Measurements from ENCODE around the gene BAIAP3.
"Not testable (repeated sequence)": the region's sequence is repeated elsewhere in the genome, so short reads cannot be mapped to it uniquely, and the experiment has no call there.

BAIAP3 gene

DNA sequence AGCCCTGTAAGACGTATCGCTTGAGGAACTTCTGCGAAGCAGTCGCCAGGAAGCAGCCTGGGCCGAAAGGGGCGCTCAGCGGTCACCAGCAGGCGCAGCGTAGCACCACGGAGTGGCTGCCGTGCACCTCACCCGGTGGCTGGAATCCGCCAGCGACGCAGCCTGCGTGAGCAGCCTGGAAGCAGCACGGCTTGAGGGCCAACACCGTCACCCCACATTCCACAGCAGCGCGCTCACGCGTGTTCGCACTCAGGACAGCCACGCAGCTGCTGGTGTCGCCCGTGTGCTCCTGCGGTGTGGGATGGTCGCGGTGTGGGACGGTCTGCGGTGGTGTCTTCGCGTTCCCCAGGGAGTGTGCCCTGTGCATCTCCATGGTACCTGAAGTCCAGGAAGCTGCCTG lies 14.4 kb upstream of the BAIAP3 start:
- FAIRE-seq = no peak

DNA sequence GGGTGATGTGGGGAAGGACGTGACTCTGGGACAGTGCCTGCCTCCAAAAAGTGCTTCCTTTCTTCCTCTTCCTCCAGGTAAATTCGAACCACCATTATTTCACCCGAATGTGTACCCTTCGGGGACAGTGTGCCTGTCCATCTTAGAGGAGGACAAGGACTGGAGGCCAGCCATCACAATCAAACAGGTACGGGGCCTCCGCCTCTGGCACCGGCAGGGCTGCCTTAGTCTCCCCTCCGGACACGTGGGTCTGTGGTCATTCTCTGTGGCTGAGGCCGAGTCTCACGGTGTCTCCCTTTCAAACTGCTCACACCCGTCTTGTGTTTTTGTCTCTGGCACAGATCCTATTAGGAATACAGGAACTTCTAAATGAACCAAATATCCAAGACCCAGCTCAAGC lies 13.3 kb upstream of the BAIAP3 start:
- FAIRE-seq = no peak

DNA sequence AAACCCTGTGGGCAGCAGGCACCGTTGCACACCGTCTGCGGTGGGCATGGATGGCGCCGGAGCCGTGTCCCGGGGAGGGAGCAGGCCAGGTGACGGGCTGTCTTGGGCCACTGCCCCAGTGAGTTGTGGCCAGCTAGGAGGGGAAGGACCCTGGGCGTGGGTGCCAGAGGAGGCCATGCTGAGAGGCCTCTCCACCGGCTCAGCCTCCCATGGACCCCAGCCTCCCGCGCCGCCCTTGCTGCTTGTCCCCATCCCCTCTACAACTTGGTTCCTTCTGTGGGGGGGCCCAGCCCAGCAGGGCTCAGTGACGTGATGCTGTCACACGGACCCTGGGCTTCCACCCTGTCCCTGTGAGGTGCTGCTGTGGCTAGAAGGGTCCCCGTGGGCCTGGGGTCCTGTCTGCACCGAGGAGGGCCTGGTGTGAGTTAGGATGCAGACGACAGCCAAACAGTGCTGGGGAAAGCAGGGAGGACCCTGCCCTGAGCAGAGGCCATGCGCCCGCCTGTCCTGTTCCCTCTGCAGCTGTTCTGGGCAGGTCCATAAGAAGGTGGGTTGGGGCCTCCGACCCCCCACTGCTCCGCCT lies 12.7 kb upstream of the BAIAP3 start:
- no peak for FAIRE-seq

DNA sequence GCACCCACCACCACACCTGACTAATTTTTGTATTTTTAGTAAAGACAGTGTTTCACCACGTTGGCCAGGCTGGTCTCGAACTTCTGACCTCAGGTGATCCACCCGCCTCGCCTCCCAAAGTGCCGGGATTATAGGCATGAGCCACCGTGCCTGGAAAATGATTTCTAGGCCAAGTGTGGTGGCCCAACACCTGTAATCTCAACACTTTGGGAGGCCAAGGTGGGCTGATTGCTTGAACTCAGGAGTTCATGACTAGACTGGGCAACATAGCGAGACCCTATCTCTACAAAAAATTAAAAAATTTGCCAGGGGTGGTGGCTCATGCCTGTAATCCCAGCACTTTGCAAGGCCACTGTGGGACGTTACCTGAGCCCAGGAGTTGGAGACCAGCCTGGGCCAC lies 11.0 kb upstream of the BAIAP3 start:
- no peak for FAIRE-seq

DNA sequence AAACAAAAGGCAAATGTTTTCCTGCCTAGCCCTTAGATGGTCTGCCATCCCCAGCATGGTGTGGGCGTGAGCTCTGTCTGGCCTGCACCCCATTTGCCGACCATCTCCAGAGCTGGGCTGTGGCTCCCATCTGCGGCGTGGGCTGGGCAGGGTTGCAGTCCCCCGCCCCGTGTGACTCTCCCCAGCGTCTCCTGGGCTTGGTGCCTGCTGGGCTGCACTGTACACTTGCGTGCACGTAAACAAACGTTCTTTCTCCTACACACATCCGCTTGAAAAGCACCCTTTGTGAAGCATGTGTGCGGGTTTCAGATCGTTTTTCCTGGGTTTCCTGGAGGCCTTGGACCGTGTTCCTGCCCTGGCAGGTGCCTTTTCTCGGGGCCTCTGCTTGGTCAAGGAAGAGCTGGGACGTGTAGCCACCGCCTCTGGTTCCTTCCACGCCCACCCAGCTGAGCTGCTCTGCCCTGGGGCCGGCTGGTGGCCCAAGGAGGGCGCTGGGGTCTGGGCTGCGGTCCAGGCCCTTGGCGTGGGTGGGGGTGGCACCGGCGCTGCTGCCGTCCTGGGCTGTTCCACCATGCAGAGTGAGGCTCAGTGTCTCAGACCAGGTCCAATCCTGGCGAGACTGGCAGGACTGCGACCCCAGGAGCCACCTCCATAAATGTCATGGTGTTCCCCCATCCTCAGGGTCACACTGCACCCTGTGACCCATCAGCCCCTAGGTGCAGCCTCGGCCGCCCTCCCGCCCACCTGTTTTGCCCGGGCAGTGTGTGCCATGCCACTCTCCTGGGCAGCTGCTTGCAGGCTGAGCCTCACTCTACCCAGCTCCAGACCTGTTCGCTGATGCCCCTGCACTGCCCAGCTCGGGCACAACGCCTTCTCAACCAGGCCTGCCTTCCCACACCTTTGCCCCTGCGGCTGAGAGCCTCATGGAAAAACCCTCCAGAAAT lies 9.9 kb upstream of the BAIAP3 start:
- no peak for FAIRE-seq

DNA sequence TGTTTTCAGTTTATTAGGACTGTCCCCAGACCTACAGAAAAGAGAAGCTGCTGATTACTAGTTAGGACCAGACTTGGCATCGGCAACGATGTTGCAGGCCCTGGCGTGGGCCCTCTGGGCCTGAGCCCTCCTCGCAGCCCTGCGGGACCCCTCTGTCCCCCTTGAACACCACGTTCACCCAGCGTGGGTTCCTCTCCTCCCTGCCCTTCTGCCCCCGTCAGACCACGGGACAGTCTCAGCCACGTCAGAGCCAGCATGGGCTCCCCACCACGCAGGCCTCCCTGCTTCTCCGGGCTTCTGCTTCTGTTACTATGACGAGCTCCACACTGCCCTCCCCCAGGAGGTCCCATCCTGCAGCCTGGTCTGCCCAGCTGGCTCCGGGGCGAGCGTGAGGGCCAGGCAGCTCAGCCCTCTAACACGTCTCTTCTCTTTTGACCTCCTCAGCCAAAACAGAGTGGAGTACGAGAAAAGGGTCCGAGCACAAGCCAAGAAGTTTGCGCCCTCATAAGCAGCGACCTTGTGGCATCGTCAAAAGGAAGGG lies 9.1 kb upstream of the BAIAP3 start:
- FAIRE-seq = no peak

- no peak for FAIRE-seq
Observed at GRCh38 chr16:1325261-1325660, 8.2 kb upstream of the BAIAP3 start.

- FAIRE-seq = no peak
Observed at GRCh38 chr16:1325673-1326371, 7.6 kb upstream of the BAIAP3 start.

- FAIRE-seq = no peak
Observed at GRCh38 chr16:1326391-1326790, 7.1 kb upstream of the BAIAP3 start.

GRCh38 chr16:1326946-1327618 lies 6.4 kb upstream of the BAIAP3 start:
- FAIRE-seq = no peak

DNA sequence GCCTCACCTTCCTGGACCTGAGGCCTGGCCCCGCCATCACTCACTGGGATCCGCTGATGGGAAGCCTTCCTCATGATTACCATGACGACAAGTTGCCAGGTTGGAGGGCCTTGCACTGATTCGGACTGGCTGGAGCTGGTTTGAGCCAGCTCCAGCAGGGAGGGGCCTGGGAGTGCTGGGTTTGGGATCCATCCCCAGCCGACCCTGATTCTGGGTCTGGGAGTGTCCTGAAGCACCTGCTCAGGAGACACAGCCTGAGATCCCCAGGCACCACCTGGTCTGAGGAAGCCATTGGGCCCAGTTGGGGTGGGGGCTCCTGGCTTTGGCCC lies 5.9 kb upstream of the BAIAP3 start:
- FAIRE-seq = no peak

DNA sequence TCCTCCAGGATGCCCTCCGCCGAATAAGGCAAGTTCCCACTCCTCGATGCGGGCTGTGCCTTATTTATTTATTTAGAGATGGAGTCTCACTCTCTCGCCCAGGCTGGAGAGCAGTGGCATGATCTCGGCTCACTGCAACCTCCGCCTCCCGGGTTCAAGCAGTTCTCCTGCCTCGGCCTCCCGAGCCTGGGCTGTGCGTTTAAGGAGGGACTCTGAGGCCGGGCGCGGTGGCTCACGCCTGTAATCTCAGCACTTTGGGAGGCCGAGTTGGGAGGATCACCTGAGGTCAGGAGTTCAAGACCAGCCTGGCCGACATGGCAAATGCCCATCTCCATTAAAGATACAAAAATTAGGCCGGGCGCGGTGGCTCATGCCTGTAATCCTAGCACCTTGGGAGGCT lies 5.3 kb upstream of the BAIAP3 start:
- not testable (repeated sequence) for FAIRE-seq

DNA sequence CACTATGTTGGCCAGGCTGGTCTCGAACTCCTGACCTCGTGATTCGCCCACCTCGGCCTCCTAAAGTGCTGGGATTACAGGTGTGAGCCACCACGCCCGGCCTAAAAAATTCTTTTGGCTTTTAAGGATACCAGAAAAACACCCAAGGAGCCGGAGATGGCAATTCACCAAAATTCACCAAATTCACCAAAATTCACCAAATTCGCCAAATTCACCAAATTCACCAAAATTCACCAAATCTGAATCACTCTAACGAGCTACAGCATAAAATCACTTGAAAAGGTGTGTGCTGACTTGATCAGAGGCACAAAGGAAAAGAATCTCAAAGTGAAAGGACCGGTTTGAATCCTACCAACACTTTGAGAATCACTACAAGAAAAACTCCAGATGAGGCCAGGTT lies 4.5 kb upstream of the BAIAP3 start:
- FAIRE-seq = not testable (repeated sequence)

- no peak for FAIRE-seq
Observed at GRCh38 chr16:1330260-1330914, 3.1 kb upstream of the BAIAP3 start.

GRCh38 chr16:1330931-1331711 lies 2.3 kb upstream of the BAIAP3 start:
- no peak for FAIRE-seq

GRCh38 chr16:1331712-1332617 lies 1.5 kb upstream of the BAIAP3 start:
- no peak for FAIRE-seq

- FAIRE-seq = no peak
Observed at GRCh38 chr16:1332618-1333148, 762 bp upstream of the BAIAP3 start.

DNA sequence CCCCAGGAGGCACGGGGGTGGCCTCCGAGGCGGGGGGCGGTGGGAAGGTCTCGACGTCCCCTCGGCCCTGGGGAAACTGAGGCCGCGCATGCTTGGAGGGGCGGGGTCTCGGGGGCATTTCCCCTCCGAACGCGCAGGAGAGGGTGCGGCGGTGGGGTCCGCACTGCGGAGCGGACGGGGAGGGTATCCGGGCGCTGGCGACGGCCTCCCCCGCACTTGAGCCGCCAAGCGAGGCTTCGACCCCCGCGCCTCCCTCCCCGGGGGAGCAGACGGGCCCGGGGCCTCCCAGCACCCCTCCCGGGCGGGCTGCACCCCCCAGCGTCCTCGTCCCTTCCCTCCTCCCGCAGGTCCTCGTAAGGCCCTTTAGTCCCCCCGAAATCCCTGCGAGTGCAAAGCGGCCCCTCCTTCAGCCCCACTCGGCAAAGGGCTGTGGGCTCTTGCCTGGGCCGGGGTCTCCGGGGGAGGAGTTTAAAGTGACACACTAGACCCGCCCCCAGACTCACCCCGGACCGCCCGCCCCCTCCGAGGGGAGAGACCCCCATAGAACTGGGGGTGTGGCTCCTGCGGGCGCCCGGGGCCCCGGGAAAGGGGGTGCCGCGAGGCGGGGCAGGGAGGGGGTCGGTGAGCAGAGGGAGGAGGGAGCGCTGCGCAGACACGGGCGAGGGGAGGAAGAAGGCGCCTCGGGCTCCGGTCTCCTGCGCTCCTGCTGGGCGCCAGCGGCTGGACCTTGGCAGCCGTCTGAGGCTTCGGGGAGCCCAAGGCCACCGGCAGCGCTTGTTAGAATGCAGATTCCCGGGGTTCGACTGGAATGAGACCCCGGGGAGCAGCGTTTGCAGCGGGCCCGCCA lies 632 bp downstream of the BAIAP3 start:
- no peak for FAIRE-seq

DNA sequence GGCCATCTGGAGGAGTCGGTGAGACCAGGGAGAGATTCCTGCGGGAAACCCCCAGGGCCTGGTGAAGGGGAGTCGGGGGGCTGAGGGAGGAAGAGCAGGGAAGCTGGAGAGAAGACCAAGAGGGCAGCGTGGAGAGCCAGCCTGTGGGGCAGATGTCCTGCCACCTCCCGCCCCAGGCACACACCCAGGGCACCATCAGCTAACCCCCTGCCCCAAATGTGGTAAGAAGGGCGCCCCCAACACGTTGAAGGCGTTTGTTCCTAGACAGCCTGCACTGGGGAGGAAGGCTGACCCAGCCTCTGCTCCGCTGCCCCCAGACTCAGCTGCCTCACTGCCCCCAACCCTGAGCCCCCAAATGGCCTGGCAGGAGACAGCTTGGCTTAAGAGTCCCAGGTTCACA lies 1.3 kb downstream of the BAIAP3 start:
- FAIRE-seq = no peak
